ENCODE measurements around the gene SUPT3H.
A peak's percentile ranks its signal among the peaks of the same experiment; 100 is the strongest.
"Not testable (repeated sequence)": the region's sequence is repeated elsewhere in the genome, so short reads cannot be mapped to it uniquely, and the experiment has no call there.

The SUPT3H gene

GRCh38 chr6:45044086-45044485 is 333.6 kb downstream of the SUPT3H start:
- no peaks in the 10 kb centered on the region for H3K36me3 ChIP-seq (replicated peaks)
- peaks cover 18% of the 10 kb centered on the region for H3K4me1 ChIP-seq
- no peak overlapping the region for H3K4me3 ChIP-seq
- no peaks in the 10 kb centered on the region for H3K9me3 ChIP-seq
- no peaks in the 10 kb centered on the region for H3K27me3 ChIP-seq (ENCODE audit: low read depth)
- in situ Hi-C loops (cut with MboI; ENCODE audit: low sequenced_read_pairs) = no loop called here
- DNase-seq (ENCODE audit: low spot score in 2 of 2) = peak; percentile 60 to 96

GRCh38 chr6:45042673-45043072 is 335.1 kb downstream of the SUPT3H start:
- DNase-seq (ENCODE audit: low spot score in 2 of 2); in situ Hi-C loops (cut with MboI; ENCODE audit: low sequenced_read_pairs); H3K36me3 ChIP-seq (replicated peaks); H3K27me3 ChIP-seq (ENCODE audit: low read depth); H3K9me3 ChIP-seq; H3K4me3 ChIP-seq: not testable (repeated sequence)
- H3K4me1 ChIP-seq = peaks cover 18% of the 10 kb centered on the region

GRCh38 chr6:45038226-45038625 is 339.5 kb downstream of the SUPT3H start:
- H3K36me3 ChIP-seq (replicated peaks) = no peaks in the 10 kb centered on the region
- H3K27me3 ChIP-seq (ENCODE audit: low read depth) = no peaks in the 10 kb centered on the region
- 0 out of 2 replicates have a peak, but pooled peaks cover 5% of the 10 kb centered on the region for H3K4me1 ChIP-seq
- H3K9me3 ChIP-seq = no peaks in the 10 kb centered on the region
- H3K4me3 ChIP-seq = no peak overlapping the region
- in situ Hi-C loops (cut with MboI; ENCODE audit: low sequenced_read_pairs) = no loop called here
- no peak for DNase-seq (ENCODE audit: low spot score in 2 of 2)

GRCh38 chr6:45036103-45036502 is 341.6 kb downstream of the SUPT3H start:
- no peak overlapping the region for H3K4me3 ChIP-seq
- no peaks in the 10 kb centered on the region for H3K27me3 ChIP-seq (ENCODE audit: low read depth)
- no peaks in the 10 kb centered on the region for H3K9me3 ChIP-seq
- no peak for DNase-seq (ENCODE audit: low spot score in 2 of 2)
- no peaks in the 10 kb centered on the region for H3K4me1 ChIP-seq
- no peaks in the 10 kb centered on the region for H3K36me3 ChIP-seq (replicated peaks)
- in situ Hi-C loops (cut with MboI; ENCODE audit: low sequenced_read_pairs) = no loop called here

- H3K4me3 ChIP-seq = no peak overlapping the region
- in situ Hi-C loops (cut with MboI; ENCODE audit: low sequenced_read_pairs) = no loop called here
- H3K36me3 ChIP-seq (replicated peaks) = no peaks in the 10 kb centered on the region
- no peaks in the 10 kb centered on the region for H3K27me3 ChIP-seq (ENCODE audit: low read depth)
- DNase-seq (ENCODE audit: low spot score in 2 of 2) = no peak
- no peaks in the 10 kb centered on the region for H3K9me3 ChIP-seq
- no peaks in the 10 kb centered on the region for H3K4me1 ChIP-seq
Observed at GRCh38 chr6:45032426-45032825, 345.3 kb downstream of the SUPT3H start.

- Histone ChIP-seq H3K4me1 (no peaks in the 10 kb centered on the region), H3K9me3 (no peaks in the 10 kb centered on the region), H3K27me3 (ENCODE audit: low read depth) (no peaks in the 10 kb centered on the region), H3K4me3 (no peak overlapping the region), H3K36me3 (replicated peaks) (no peaks in the 10 kb centered on the region)
- DNase-seq (ENCODE audit: low spot score in 2 of 2) = no peak
- in situ Hi-C loops (cut with MboI; ENCODE audit: low sequenced_read_pairs) = no loop called here
Observed at GRCh38 chr6:45031601-45032000, 346.1 kb downstream of the SUPT3H start.

GRCh38 chr6:45027126-45027525 is 350.6 kb downstream of the SUPT3H start:
- Histone ChIP-seq H3K9me3 (no peaks in the 10 kb centered on the region), H3K27me3 (ENCODE audit: low read depth) (no peaks in the 10 kb centered on the region), H3K36me3 (replicated peaks) (no peaks in the 10 kb centered on the region), H3K4me1 (no peaks in the 10 kb centered on the region), H3K4me3 (no peak overlapping the region)
- in situ Hi-C loops (cut with MboI; ENCODE audit: low sequenced_read_pairs) = no loop called here
- no peak for DNase-seq (ENCODE audit: low spot score in 2 of 2)

- Histone ChIP-seq H3K4me1 (no peaks in the 10 kb centered on the region), H3K4me3 (no peak overlapping the region), H3K9me3 (no peaks in the 10 kb centered on the region), H3K36me3 (replicated peaks) (no peaks in the 10 kb centered on the region), H3K27me3 (ENCODE audit: low read depth) (no peaks in the 10 kb centered on the region)
- no peak for DNase-seq (ENCODE audit: low spot score in 2 of 2)
- in situ Hi-C loops (cut with MboI; ENCODE audit: low sequenced_read_pairs) = no loop called here
Observed at GRCh38 chr6:45026003-45026516, 351.7 kb downstream of the SUPT3H start.

GRCh38 chr6:45024610-45025009 is 353.1 kb downstream of the SUPT3H start:
- Histone ChIP-seq H3K4me1 (no peaks in the 10 kb centered on the region), H3K4me3 (no peak overlapping the region), H3K9me3 (no peaks in the 10 kb centered on the region), H3K27me3 (ENCODE audit: low read depth) (no peaks in the 10 kb centered on the region), H3K36me3 (replicated peaks) (no peaks in the 10 kb centered on the region)
- in situ Hi-C loops (cut with MboI; ENCODE audit: low sequenced_read_pairs) = no loop called here
- DNase-seq (ENCODE audit: low spot score in 2 of 2) = no peak

- H3K36me3 ChIP-seq (replicated peaks) = no peaks in the 10 kb centered on the region
- H3K4me3 ChIP-seq = no peak overlapping the region
- no peaks in the 10 kb centered on the region for H3K27me3 ChIP-seq (ENCODE audit: low read depth)
- DNase-seq (ENCODE audit: low spot score in 2 of 2) = no peak
- no peaks in the 10 kb centered on the region for H3K4me1 ChIP-seq
- no peaks in the 10 kb centered on the region for H3K9me3 ChIP-seq
- in situ Hi-C loops (cut with MboI; ENCODE audit: low sequenced_read_pairs) = no loop called here
Observed at GRCh38 chr6:45021676-45022075, 356.1 kb downstream of the SUPT3H start.

- H3K4me1 ChIP-seq = peaks cover 5% of the 10 kb centered on the region
- no peak for DNase-seq (ENCODE audit: low spot score in 2 of 2)
- no peaks in the 10 kb centered on the region for H3K36me3 ChIP-seq (replicated peaks)
- H3K4me3 ChIP-seq = no peak overlapping the region
- no peaks in the 10 kb centered on the region for H3K9me3 ChIP-seq
- H3K27me3 ChIP-seq (ENCODE audit: low read depth) = no peaks in the 10 kb centered on the region
- in situ Hi-C loops (cut with MboI; ENCODE audit: low sequenced_read_pairs) = no loop called here
Observed at GRCh38 chr6:45012687-45013086, 365.0 kb downstream of the SUPT3H start.

GRCh38 chr6:45009576-45009975 is 368.2 kb downstream of the SUPT3H start:
- Histone ChIP-seq H3K4me1 (peaks cover 5% of the 10 kb centered on the region), H3K36me3 (replicated peaks) (no peaks in the 10 kb centered on the region), H3K27me3 (ENCODE audit: low read depth) (no peaks in the 10 kb centered on the region), H3K4me3 (no peak overlapping the region), H3K9me3 (no peaks in the 10 kb centered on the region)
- in situ Hi-C loops (cut with MboI; ENCODE audit: low sequenced_read_pairs) = no loop called here
- DNase-seq (ENCODE audit: low spot score in 2 of 2) = no peak

GRCh38 chr6:45006893-45007292 is 370.8 kb downstream of the SUPT3H start:
- Histone ChIP-seq H3K4me3 (no peak overlapping the region), H3K9me3 (no peaks in the 10 kb centered on the region), H3K27me3 (ENCODE audit: low read depth) (no peaks in the 10 kb centered on the region), H3K36me3 (replicated peaks) (no peaks in the 10 kb centered on the region), H3K4me1 (peaks cover 5% of the 10 kb centered on the region)
- in situ Hi-C loops (cut with MboI; ENCODE audit: low sequenced_read_pairs) = no loop called here
- no peak for DNase-seq (ENCODE audit: low spot score in 2 of 2)

GRCh38 chr6:45003961-45004360 is 373.8 kb downstream of the SUPT3H start:
- no peaks in the 10 kb centered on the region for H3K4me1 ChIP-seq
- no peaks in the 10 kb centered on the region for H3K36me3 ChIP-seq (replicated peaks)
- no peak for DNase-seq (ENCODE audit: low spot score in 2 of 2)
- no peaks in the 10 kb centered on the region for H3K27me3 ChIP-seq (ENCODE audit: low read depth)
- no peaks in the 10 kb centered on the region for H3K9me3 ChIP-seq
- in situ Hi-C loops (cut with MboI; ENCODE audit: low sequenced_read_pairs) = no loop called here
- no peak overlapping the region for H3K4me3 ChIP-seq

- no peak for DNase-seq (ENCODE audit: low spot score in 2 of 2)
- H3K27me3 ChIP-seq (ENCODE audit: low read depth) = no peaks in the 10 kb centered on the region
- no peaks in the 10 kb centered on the region for H3K36me3 ChIP-seq (replicated peaks)
- no peaks in the 10 kb centered on the region for H3K9me3 ChIP-seq
- H3K4me1 ChIP-seq = no peaks in the 10 kb centered on the region
- in situ Hi-C loops (cut with MboI; ENCODE audit: low sequenced_read_pairs) = no loop called here
- no peak overlapping the region for H3K4me3 ChIP-seq
Observed at GRCh38 chr6:45003387-45003786, 374.3 kb downstream of the SUPT3H start.
